K562 (cell line): ENCODE data around the gene MOG. TPM values are rescaled to one million over a fixed set of nuclear protein-coding genes. Genes with fewer than 3 reads are reported as not detected.

ENCODE experiments used
- ATF7 ChIP-seq: fragments of 450-650 bp; IDR thresholded peaks from 2 replicates; pipeline ENCODE4 v1.7.1; 2014; ENCODE audit warnings: mild to moderate bottlenecking, moderate library complexity
- CXXC5 ChIP-seq: fragments of 250-450 bp; sonication (Bioruptor Pico); IDR thresholded peaks from 2 replicates; pipeline ENCODE4 v1.8.0; 2022; ENCODE audit warnings: inconsistent platforms, mild to moderate bottlenecking, moderate library complexity
- DIDO1 ChIP-seq: fragments of 450-650 bp; IDR thresholded peaks from 2 replicates; pipeline ENCODE4 v1.6.1; 2016; ENCODE audit warnings: low read depth, missing biosample characterization, missing genetic modification characterization
- HES1 ChIP-seq: fragments of 450-650 bp; IDR thresholded peaks from 2 replicates; pipeline ENCODE4 v1.6.1; 2016; ENCODE audit warnings: low read depth, mild to moderate bottlenecking, moderate library complexity
- ID3 ChIP-seq, 2 experiments: fragments of 250-450 bp in 1 of 2; fragments of 450-650 bp in 1 of 2; sonication (Bioruptor Pico) in 1 of 2; IDR thresholded peaks; 2 replicates each; pipeline versions ENCODE4 v1.6.1 to v1.8.0; 2016 to 2021; ENCODE audit warnings: mild to moderate bottlenecking in 2 of 2, moderate library complexity in 2 of 2, missing compliant biosample characterization in 1 of 2, missing genetic modification characterization in 1 of 2
- MECOM ChIP-seq: fragments of 250-450 bp; sonication (Bioruptor Pico); IDR thresholded peaks from 2 replicates; pipeline ENCODE4 v1.8.0; 2022; ENCODE audit warnings: inconsistent platforms
- MEIS2 ChIP-seq: fragments of 450-650 bp; IDR thresholded peaks from 2 replicates; pipeline ENCODE4 v1.6.1; 2014; ENCODE audit warnings: mild to moderate bottlenecking; ENCODE audit not compliant: partially characterized antibody
- NR2C2 ChIP-seq, 2 experiments: fragments of 200-800 bp in 1 of 2; sonication (Bioruptor generic) in 1 of 2; sonication (generic) in 1 of 2; formaldehyde crosslinking in 1 of 2; IDR thresholded peaks; 2 replicates each; pipeline versions ENCODE4 v1.6.1 to v1.8.0; 2016 to 2022; ENCODE audit warnings: mild to moderate bottlenecking in 1 of 2, missing compliant biosample characterization in 1 of 2, missing genetic modification characterization in 1 of 2, missing genetic modification reagents in 1 of 2
- PTBP1 ChIP-seq: fragments of 200-400 bp; formaldehyde crosslinking; IDR thresholded peaks from 2 replicates; pipeline ENCODE4 v1.6.1; 2017; ENCODE audit warnings: low read depth, low read length
- SMC3 ChIP-seq: conservative IDR thresholded peaks from 2 replicates; pipeline ENCODE4 v1.6.1; 2011; ENCODE audit warnings: low read depth, low read length, improper control_type of control experiment; ENCODE audit not compliant: insufficient read depth
- SNAPC5 ChIP-seq: fragments of 250-450 bp; sonication (Bioruptor Pico); IDR thresholded peaks from 2 replicates; pipeline ENCODE4 v1.8.0; 2021; ENCODE audit warnings: moderate library complexity, mild to moderate bottlenecking, inconsistent platforms
- TBP ChIP-seq: optimal IDR thresholded peaks from 2 replicates; pipeline ENCODE3; 2011; ENCODE audit warnings: low read depth, low read length, improper control_type of control experiment
- ZNF263 ChIP-seq: sonication (generic); formaldehyde crosslinking; IDR thresholded peaks from 2 replicates; pipeline ENCODE4 v1.8.0; 2022; ENCODE audit warnings: mild to moderate bottlenecking, missing genetic modification reagents, borderline replicate concordance
- ZNF407 ChIP-seq: fragments of 450-650 bp; IDR thresholded peaks from 2 replicates; pipeline ENCODE4 v1.6.1; 2016; ENCODE audit warnings: low read depth
- ZNF444 ChIP-seq: fragments of 250-450 bp; sonication (Bioruptor Pico); IDR thresholded peaks from 2 replicates; pipeline ENCODE4 v1.4.0; 2020; ENCODE audit warnings: mild to moderate bottlenecking, moderate library complexity
- polyA plus RNA-seq, 8 experiments: library from polyadenylated mRNA; depleted of rRNA in 4 of 8; stranded (reverse) in 5 of 8; unstranded in 3 of 8; fragments of >200 nt; fragmentation: Nextera tagmentation in 2 of 8; fragmentation: Illumina TruSeq in 1 of 8; extraction: Ambion mirVana in 2 of 8; extraction: Trizol in 1 of 8; gene quantifications; 2 replicates each; pipeline versions ENCODE4 v1.2.1 to v1.2.3, GENCODE V29; 2011 to 2014; ENCODE audit warnings: inconsistent platforms in 1 of 8, missing spikeins in 1 of 8
- total RNA-seq, 7 experiments: library from RNA; depleted of rRNA in 6 of 7; stranded (reverse); fragments of >200 nt in 6 of 7; fragmentation: Illumina TruSeq in 2 of 7; extraction: Trizol in 2 of 7; gene quantifications; 2 replicates each; pipeline versions ENCODE4 v1.2.1 to v1.2.3, GENCODE V29; 2011 to 2021; ENCODE audit warnings: low replicate concordance in 1 of 7

The MOG gene
- total and polyA plus RNA-seq, 9 of the 15 experiments (the other 6 are each of a cell fraction or from before 2014, with no cell fraction given) = not detected

GRCh38 chr6:29649701-29650673, 6.9 kb upstream of the MOG start (continued):
- TF ChIP-seq NR2C2 (CRISPR knock-in tag; IDR thresholded peaks at IDR 0.05) (no peak), NR2C2 (tag; IDR thresholded peaks at IDR 0.05) (peak; percentile 82), ATF7 (peak; percentile 94), HES1 (no peak), MEIS2 (peak; percentile 41), ID3 (CRISPR knock-in tag; IDR thresholded peaks at IDR 0.05) (no peak), ID3 (tag; IDR thresholded peaks at IDR 0.05) (peak; percentile 62; the same call in 1 of the 2 replicates), ZNF444 (CRISPR knock-in tag) (peak; percentile 62; the same call in 1 of the 2 replicates), CXXC5 (CRISPR knock-in tag) (peak; percentile 78), ZNF407 (peak; percentile 70), MECOM (CRISPR knock-in tag) (no peak), SMC3 (0 out of 2 replicates have a peak, but pooled peaks have one; percentile 35), ZNF263 (no peak), DIDO1 (tag) (peak; percentile 76), TBP (peak; percentile 94), PTBP1 (no peak), SNAPC5 (no peak)
